22Rv1 (cell line): ENCODE measurements around the gene RPAP3.

Experiments used
- ZFX ChIP-seq: fragments of 450-650 bp; IDR thresholded peaks from 2 replicates; pipeline ENCODE4 v1.6.1; 2017; ENCODE audit warnings: antibody characterized with exemption, borderline replicate concordance
- TF ChIP-seq, protein P1 (sequence below): fragments of 450-650 bp; IDR thresholded peaks from 2 replicates; pipeline ENCODE4 v1.5.1; 2017; ENCODE audit warnings: mild to moderate bottlenecking

DNA sequence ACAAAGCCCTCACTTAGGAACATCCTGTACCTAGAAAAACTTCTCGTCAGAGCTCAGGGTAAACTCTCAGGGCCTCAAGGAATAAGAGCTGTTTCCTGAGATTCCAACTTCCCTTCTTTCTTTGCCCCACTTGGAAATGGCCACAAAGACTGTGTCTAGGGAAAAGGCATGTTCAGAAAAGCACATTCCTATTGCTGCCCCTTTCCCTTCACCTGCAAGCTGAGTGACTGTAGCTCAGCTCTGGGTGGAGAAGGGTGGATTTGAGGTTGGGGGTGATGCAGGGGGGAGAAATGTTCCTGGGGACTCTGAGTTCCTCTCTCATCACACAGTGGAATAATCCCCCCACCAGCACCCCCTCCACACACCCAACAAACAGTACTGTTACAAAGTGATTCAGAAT lies 12.7 kb upstream of the RPAP3 start:
- TF ChIP-seq, protein P1, sequence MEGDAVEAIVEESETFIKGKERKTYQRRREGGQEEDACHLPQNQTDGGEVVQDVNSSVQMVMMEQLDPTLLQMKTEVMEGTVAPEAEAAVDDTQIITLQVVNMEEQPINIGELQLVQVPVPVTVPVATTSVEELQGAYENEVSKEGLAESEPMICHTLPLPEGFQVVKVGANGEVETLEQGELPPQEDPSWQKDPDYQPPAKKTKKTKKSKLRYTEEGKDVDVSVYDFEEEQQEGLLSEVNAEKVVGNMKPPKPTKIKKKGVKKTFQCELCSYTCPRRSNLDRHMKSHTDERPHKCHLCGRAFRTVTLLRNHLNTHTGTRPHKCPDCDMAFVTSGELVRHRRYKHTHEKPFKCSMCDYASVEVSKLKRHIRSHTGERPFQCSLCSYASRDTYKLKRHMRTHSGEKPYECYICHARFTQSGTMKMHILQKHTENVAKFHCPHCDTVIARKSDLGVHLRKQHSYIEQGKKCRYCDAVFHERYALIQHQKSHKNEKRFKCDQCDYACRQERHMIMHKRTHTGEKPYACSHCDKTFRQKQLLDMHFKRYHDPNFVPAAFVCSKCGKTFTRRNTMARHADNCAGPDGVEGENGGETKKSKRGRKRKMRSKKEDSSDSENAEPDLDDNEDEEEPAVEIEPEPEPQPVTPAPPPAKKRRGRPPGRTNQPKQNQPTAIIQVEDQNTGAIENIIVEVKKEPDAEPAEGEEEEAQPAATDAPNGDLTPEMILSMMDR, result no peak
- no peak for TF ChIP-seq ZFX
